ENCODE data around the gene WDR81. TPM values are rescaled to one million over a fixed set of nuclear protein-coding genes. Genes with fewer than 3 reads are reported as not detected.

The WDR81 gene
- total and polyA plus RNA-seq, 7 experiments from 2014 or later, result 9.8 to 55.1 (median 36.6) TPM

DNA sequence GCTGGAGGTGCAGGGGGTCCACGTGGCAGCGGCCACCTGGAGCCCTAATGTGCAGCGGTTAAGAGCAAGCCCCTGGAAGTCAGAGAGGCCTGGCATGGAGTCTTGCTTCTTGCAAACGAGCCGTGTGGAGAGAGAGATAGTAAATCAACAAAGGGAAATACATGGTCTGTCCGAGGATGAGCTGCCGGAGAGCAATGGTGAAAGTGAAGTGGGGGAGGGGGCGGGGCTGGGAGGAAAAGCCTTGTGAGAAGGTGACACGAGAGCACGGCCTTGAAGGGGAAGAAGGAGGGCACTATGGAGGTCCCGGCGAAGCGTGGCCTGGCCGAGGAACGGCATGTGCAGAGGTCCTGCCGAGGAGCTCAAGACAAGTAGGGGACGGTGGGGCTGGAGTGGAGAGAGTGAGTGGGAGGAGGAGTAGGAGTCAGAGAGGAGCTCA, 31.3 kb downstream of the WDR81 start:
- peak overlapping the region in 2 of 9 donors; percentile 69 to 86 for H3K27ac Mint-ChIP-seq
- H3K36me3 Mint-ChIP-seq, result no peaks in the 10 kb centered on the region
- DNase-seq (no peak), ATAC-seq (no peak)
- Histone ChIP-seq H3K9me3 (ENCODE audit: control insufficient read depth in 2 of 3, low read length in 3 of 3) (no peaks in the 10 kb centered on the region), H3K4me3 (ENCODE audit: low read length) (no peak overlapping the region), H3K27me3 (ENCODE audit: control insufficient read depth in 2 of 2, insufficient read depth in 2 of 2, low read length in 2 of 2) (no peaks in the 10 kb centered on the region), H3K4me1 (ENCODE audit: control insufficient read depth in 2 of 2, insufficient read depth in 2 of 2, low read length in 2 of 2) (no peaks in the 10 kb centered on the region), H3K36me3 (ENCODE audit: control insufficient read depth in 2 of 3, insufficient read depth in 3 of 3, low read length in 3 of 3) (no peaks in the 10 kb centered on the region), H3K27ac (ENCODE audit: low read depth, low read length) (no peak overlapping the region)
- H3K9me3 Mint-ChIP-seq, result no peaks in the 10 kb centered on the region
- peaks cover 0 to 9% (median 0%) of the 10 kb centered on the region in 5 donors for H3K27me3 Mint-ChIP-seq
- H3K4me3 Mint-ChIP-seq, result no peak overlapping the region
- peaks cover 0 to 18% (median 7%) of the 10 kb centered on the region in 7 donors for H3K4me1 Mint-ChIP-seq
- ChIA-PET CTCF (no interaction called here), POLR2A (interaction anchor here (0.8 kb wide), 1 partner anchor 131 kb away, joined by 5 read pairs; no protein-coding TSS in a partner anchor)
- intact Hi-C loops (cut with micrococcal nuclease), result no loop called here

DNA sequence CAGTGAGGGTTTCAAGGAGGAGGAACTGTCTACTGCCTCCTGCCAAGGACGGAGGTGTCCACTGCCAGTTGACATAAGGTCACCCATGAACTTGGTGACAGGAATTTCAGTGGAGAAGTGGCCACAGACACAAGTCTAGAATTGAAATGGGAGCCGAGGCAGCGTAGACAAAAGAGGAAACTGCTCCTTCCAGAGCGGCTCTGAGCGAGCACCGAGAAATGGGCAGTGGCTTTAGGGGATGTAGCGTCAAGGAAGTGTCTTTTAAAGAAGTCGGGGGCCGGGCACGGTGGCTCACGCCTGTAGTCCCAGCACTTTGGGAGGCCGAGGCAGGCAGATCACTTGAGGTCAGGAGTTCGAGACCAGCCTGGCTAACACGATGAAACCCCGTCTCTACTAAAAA, 34.3 kb downstream of the WDR81 start:
- no peaks in the 10 kb centered on the region for H3K9me3 ChIP-seq (ENCODE audit: control insufficient read depth in 2 of 3, low read length in 3 of 3)
- Mint-ChIP-seq H3K36me3 (no peaks in the 10 kb centered on the region), H3K27me3 (peaks cover 0 to 9% (median 0%) of the 10 kb centered on the region in 5 donors), H3K4me3 (no peak overlapping the region), H3K9me3 (no peaks in the 10 kb centered on the region), H3K27ac (peak overlapping the region in 5 of 9 donors; percentile 36 to 89 (median 77)), H3K4me1 (peaks cover 13 to 46% (median 19%) of the 10 kb centered on the region in 7 donors)
- H3K36me3 ChIP-seq (ENCODE audit: control insufficient read depth in 2 of 3, insufficient read depth in 3 of 3, low read length in 3 of 3), result no peaks in the 10 kb centered on the region
- intact Hi-C loops (cut with micrococcal nuclease), result no loop called here
- peaks cover 14 to 21% of the 10 kb centered on the region in 2 donors for H3K4me1 ChIP-seq (ENCODE audit: control insufficient read depth in 2 of 2, insufficient read depth in 2 of 2, low read length in 2 of 2)
- ATAC-seq (peak; percentile 61), DNase-seq (no peak)
- CTCF ChIA-PET, result no interaction called here
- H3K27ac ChIP-seq (ENCODE audit: low read depth, low read length), result no peak overlapping the region
- POLR2A ChIA-PET, result no interaction called here
- no peak overlapping the region for H3K4me3 ChIP-seq (ENCODE audit: low read length)
- no peaks in the 10 kb centered on the region for H3K27me3 ChIP-seq (ENCODE audit: control insufficient read depth in 2 of 2, insufficient read depth in 2 of 2, low read length in 2 of 2)

DNA sequence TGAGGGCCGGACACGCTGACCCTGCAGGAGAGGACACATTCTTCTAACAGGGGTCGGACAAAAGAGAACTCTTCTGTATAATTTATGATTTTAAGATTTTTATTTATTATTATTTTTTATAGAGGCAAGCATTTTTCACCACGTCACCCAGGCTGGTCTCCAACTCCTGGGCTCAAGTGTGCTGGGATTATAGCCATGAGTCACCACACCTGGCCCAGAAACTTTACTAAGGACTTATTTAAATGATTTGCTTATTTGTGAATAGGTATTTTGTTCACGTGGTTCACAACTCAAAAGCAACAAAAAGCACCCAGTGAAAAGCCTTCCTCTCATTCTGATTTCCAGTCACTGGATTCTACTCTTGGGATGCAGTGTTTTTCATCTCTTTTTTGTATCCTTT, 35.0 kb downstream of the WDR81 start:
- H3K9me3 ChIP-seq (ENCODE audit: control insufficient read depth in 2 of 3, low read length in 3 of 3), result no peaks in the 10 kb centered on the region
- ATAC-seq, result no peak
- peaks cover 19 to 29% of the 10 kb centered on the region in 2 donors for H3K4me1 ChIP-seq (ENCODE audit: control insufficient read depth in 2 of 2, insufficient read depth in 2 of 2, low read length in 2 of 2)
- peaks cover 20 to 54% (median 26%) of the 10 kb centered on the region in 7 donors for H3K4me1 Mint-ChIP-seq
- peaks cover 0 to 4% (median 0%) of the 10 kb centered on the region in 5 donors for H3K36me3 Mint-ChIP-seq
- H3K36me3 ChIP-seq (ENCODE audit: control insufficient read depth in 2 of 3, insufficient read depth in 3 of 3, low read length in 3 of 3), result no peaks in the 10 kb centered on the region
- no peaks in the 10 kb centered on the region for H3K27me3 ChIP-seq (ENCODE audit: control insufficient read depth in 2 of 2, insufficient read depth in 2 of 2, low read length in 2 of 2)
- CTCF ChIA-PET, result no interaction called here
- no peak overlapping the region for H3K27ac ChIP-seq (ENCODE audit: low read depth, low read length)
- intact Hi-C loops (cut with micrococcal nuclease), result no loop called here
- no peak overlapping the region for H3K4me3 Mint-ChIP-seq
- H3K27ac Mint-ChIP-seq, result no peak overlapping the region
- POLR2A ChIA-PET, result no interaction called here
- no peak overlapping the region for H3K4me3 ChIP-seq (ENCODE audit: low read length)
- DNase-seq, result no peak
- H3K27me3 Mint-ChIP-seq, result peaks cover 0 to 9% (median 0%) of the 10 kb centered on the region in 5 donors
- peaks cover 0 to 2% (median 0%) of the 10 kb centered on the region in 11 donors for H3K9me3 Mint-ChIP-seq

GRCh38 chr17:1762233-1762900, 37.9 kb downstream of the WDR81 start:
- POLR2A ChIA-PET, result interaction anchor here (0.5 to 1.4 kb wide), 5 partner anchors 12 to 78 kb away, joined by 3 to 5 read pairs (median 3); partner anchors contain the start of gene WDR81
- peak overlapping the region; percentile 52 for H3K27ac ChIP-seq (ENCODE audit: low read depth, low read length)
- Mint-ChIP-seq H3K9me3 (peaks cover 0 to 2% (median 0%) of the 10 kb centered on the region in 11 donors), H3K27ac (peak overlapping the region in 7 of 9 donors; percentile 21 to 93 (median 84)), H3K36me3 (peaks cover 0 to 5% (median 0%) of the 10 kb centered on the region in 5 donors), H3K4me3 (peak overlapping the region in 4 of 10 donors; percentile 7 to 58 (median 46)), H3K4me1 (peaks cover 22 to 59% (median 29%) of the 10 kb centered on the region in 7 donors), H3K27me3 (peaks cover 0 to 7% (median 0%) of the 10 kb centered on the region in 5 donors)
- H3K9me3 ChIP-seq (ENCODE audit: control insufficient read depth in 2 of 3, low read length in 3 of 3), result no peaks in the 10 kb centered on the region
- ATAC-seq, result no peak
- no peaks in the 10 kb centered on the region for H3K27me3 ChIP-seq (ENCODE audit: control insufficient read depth in 2 of 2, insufficient read depth in 2 of 2, low read length in 2 of 2)
- H3K4me3 ChIP-seq (ENCODE audit: low read length), result no peak overlapping the region
- CTCF ChIA-PET, result interaction anchor here (1.3 kb wide), 1 partner anchor 41 kb away, joined by 3 read pairs; no protein-coding TSS in a partner anchor
- no peaks in the 10 kb centered on the region for H3K36me3 ChIP-seq (ENCODE audit: control insufficient read depth in 2 of 3, insufficient read depth in 3 of 3, low read length in 3 of 3)
- intact Hi-C loops (cut with micrococcal nuclease), result loop anchor here in 1 of 2 donors (5.0 kb wide), 1 partner anchor 40 kb away; the partner anchor contains the start of gene WDR81
- H3K4me1 ChIP-seq (ENCODE audit: control insufficient read depth in 2 of 2, insufficient read depth in 2 of 2, low read length in 2 of 2), result peaks cover 19 to 31% of the 10 kb centered on the region in 2 donors
- no peak for DNase-seq

DNA sequence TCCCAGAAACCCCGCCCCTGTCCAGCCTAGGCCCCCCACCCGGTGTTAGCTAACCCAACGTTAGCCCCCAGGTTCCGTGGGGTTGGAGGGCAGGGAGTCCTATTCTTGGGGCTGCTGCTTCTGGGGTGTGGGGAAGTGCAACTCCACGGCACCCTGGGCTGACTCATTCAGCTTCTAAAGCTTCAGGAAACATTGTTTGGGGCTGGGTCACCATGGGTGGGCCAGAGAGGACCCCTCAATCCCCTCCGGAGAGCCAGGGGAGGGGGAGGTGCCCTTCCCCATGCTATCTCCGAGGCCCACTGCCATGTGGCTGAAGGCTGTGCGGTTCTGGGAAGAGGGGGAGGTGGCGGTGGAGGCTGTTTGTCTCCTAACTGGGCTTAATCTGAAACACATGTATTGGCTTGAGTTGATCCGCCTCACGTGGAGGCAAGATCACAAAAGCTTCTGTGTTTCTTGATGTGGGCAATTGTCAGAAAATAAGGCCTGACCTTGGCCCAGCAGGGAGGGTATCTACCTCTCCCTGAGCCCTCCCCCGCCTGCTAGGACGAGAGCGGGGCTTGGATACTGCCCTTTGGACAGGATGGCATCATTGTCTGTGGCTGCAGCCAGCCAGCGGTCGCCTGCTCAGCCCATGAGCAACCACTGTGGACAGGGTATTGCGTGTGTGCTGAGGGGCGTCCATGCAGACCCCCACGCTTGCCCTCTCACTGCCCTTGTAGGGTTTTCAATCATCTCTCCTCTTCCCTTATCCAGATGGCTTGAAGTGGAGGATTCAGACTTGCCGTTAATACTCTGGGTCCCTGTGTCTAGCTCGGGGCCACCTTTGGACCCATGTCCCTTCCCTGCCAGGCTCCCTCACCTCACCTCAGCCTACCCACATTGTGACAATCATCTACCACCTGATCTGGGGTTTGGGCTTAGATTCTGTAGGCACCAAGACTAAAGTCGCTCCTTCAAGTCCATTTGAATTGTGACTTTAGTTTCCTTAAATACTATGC, 38.7 kb downstream of the WDR81 start:
- intact Hi-C loops (cut with micrococcal nuclease), result loop anchor here in 1 of 2 donors (5.0 kb wide), 1 partner anchor 41 kb away; the partner anchor contains the start of gene WDR81
- H3K27ac ChIP-seq (ENCODE audit: low read depth, low read length), result peak overlapping the region; percentile 52
- CTCF ChIA-PET, result interaction anchor here (0.6 to 1.2 kb wide), 2 partner anchors 34 to 42 kb away, joined by 3 to 4 read pairs; no protein-coding TSS in a partner anchor
- H3K9me3 ChIP-seq (ENCODE audit: control insufficient read depth in 2 of 3, low read length in 3 of 3), result no peaks in the 10 kb centered on the region
- ATAC-seq (peak; percentile 32), DNase-seq (peak in 1 of 9 donors; percentile 7)
- peak overlapping the region; percentile 64 to 92 (median 84) for H3K27ac Mint-ChIP-seq
- no peaks in the 10 kb centered on the region for H3K27me3 ChIP-seq (ENCODE audit: control insufficient read depth in 2 of 2, insufficient read depth in 2 of 2, low read length in 2 of 2)
- H3K36me3 ChIP-seq (ENCODE audit: control insufficient read depth in 2 of 3, insufficient read depth in 3 of 3, low read length in 3 of 3), result no peaks in the 10 kb centered on the region
- POLR2A ChIA-PET, result interaction anchor here (0.5 to 2.1 kb wide), 9 partner anchors 10 to 480 kb away, joined by 3 to 6 read pairs (median 3); no protein-coding TSS in a partner anchor
- peaks cover 0 to 7% (median 0%) of the 10 kb centered on the region in 5 donors for H3K27me3 Mint-ChIP-seq
- peaks cover 0 to 2% (median 0%) of the 10 kb centered on the region in 11 donors for H3K9me3 Mint-ChIP-seq
- H3K36me3 Mint-ChIP-seq, result peaks cover 0 to 5% (median 0%) of the 10 kb centered on the region in 5 donors
- peaks cover 22 to 64% (median 34%) of the 10 kb centered on the region in 7 donors for H3K4me1 Mint-ChIP-seq
- peak overlapping the region; percentile 40 to 85 (median 72) for H3K4me3 Mint-ChIP-seq
- no peak overlapping the region for H3K4me3 ChIP-seq (ENCODE audit: low read length)
- peaks cover 19 to 31% of the 10 kb centered on the region in 2 donors for H3K4me1 ChIP-seq (ENCODE audit: control insufficient read depth in 2 of 2, insufficient read depth in 2 of 2, low read length in 2 of 2)

- peak; percentile 88 for ATAC-seq
- Histone ChIP-seq H3K27me3 (ENCODE audit: control insufficient read depth in 2 of 2, insufficient read depth in 2 of 2, low read length in 2 of 2) (no peaks in the 10 kb centered on the region), H3K4me1 (ENCODE audit: control insufficient read depth in 2 of 2, insufficient read depth in 2 of 2, low read length in 2 of 2) (peaks cover 19 to 33% of the 10 kb centered on the region in 2 donors), H3K9me3 (ENCODE audit: control insufficient read depth in 2 of 3, low read length in 3 of 3) (no peaks in the 10 kb centered on the region), H3K36me3 (ENCODE audit: control insufficient read depth in 2 of 3, insufficient read depth in 3 of 3, low read length in 3 of 3) (no peaks in the 10 kb centered on the region), H3K4me3 (ENCODE audit: low read length) (no peak overlapping the region), H3K27ac (ENCODE audit: low read depth, low read length) (peak overlapping the region; percentile 33)
- Mint-ChIP-seq H3K4me1 (peaks cover 22 to 60% (median 35%) of the 10 kb centered on the region in 7 donors), H3K36me3 (peaks cover 0 to 5% (median 0%) of the 10 kb centered on the region in 5 donors), H3K4me3 (peak overlapping the region; percentile 50 to 85 (median 70)), H3K27ac (peak overlapping the region; percentile 64 to 92 (median 84)), H3K27me3 (peaks cover 0 to under 1% (median 0%) of the 10 kb centered on the region in 5 donors), H3K9me3 (peaks cover 0 to 2% (median 0%) of the 10 kb centered on the region in 11 donors)
- ChIA-PET POLR2A (interaction anchor here (1.0 to 2.1 kb wide), 6 partner anchors 11 to 48 kb away, joined by 3 to 6 read pairs (median 4); no protein-coding TSS in a partner anchor), CTCF (interaction anchor here (1.0 to 1.2 kb wide), 2 partner anchors 20 to 43 kb away, joined by 3 to 4 read pairs; no protein-coding TSS in a partner anchor)
- peak in 7 of 9 donors; percentile 60 to 84 (median 71) for DNase-seq
- intact Hi-C loops (cut with micrococcal nuclease), result loop anchor here (1.0 to 5.0 kb wide), 3 partner anchors 40 to 48 kb away; partner anchors contain the start of gene WDR81 (in 2 of the 2)
Measured at GRCh38 chr17:1764284-1764683, 39.8 kb downstream of the WDR81 start.

All from naive thymus-derived CD4-positive, alpha-beta T cell (primary cell).